Dedifferentiated amniotic fluid mesenchymal stem cell (primary cell): ENCODE results near the gene ARF3.
A peak's percentile ranks its signal among the peaks of the same experiment; 100 is the strongest.

ENCODE experiments used
- DNase-seq: peaks from one replicate; pipeline ENCODE4 v3.0.0-alpha.2; 2016; ENCODE audit errors: extremely low spot score

The ARF3 gene

GRCh38 chr12:48981757-48982157 lies 24.5 kb upstream of the ARF3 start:
- DNase-seq = no peak

GRCh38 chr12:48980953-48981756 lies 23.9 kb upstream of the ARF3 start:
- no peak for DNase-seq

GRCh38 chr12:48980389-48980952 lies 23.2 kb upstream of the ARF3 start:
- DNase-seq = no peak

GRCh38 chr12:48979602-48980388 lies 22.5 kb upstream of the ARF3 start:
- no peak for DNase-seq

- DNase-seq = no peak
These were observed 21.7 kb upstream of the ARF3 start for GRCh38 chr12:48978741-48979601.

- DNase-seq = no peak
These were observed 21.0 kb upstream of the ARF3 start, which contains the start of gene WNT1 for GRCh38 chr12:48978291-48978740. TSS of gene WNT1 (plus strand) at chr12:48978322. CDS start at chr12:48978651, 329 bp downstream.

GRCh38 chr12:48977290-48978281 lies 20.3 kb upstream of the ARF3 start:
- peak; percentile 22 for DNase-seq

GRCh38 chr12:48973941-48974673 lies 16.8 kb upstream of the ARF3 start:
- DNase-seq = no peak

GRCh38 chr12:48973531-48973930 lies 16.2 kb upstream of the ARF3 start:
- no peak for DNase-seq

- no peak for DNase-seq
These were observed 15.7 kb upstream of the ARF3 start for GRCh38 chr12:48972952-48973483.

GRCh38 chr12:48972213-48972951 lies 15.1 kb upstream of the ARF3 start:
- no peak for DNase-seq

GRCh38 chr12:48970702-48971334 lies 13.5 kb upstream of the ARF3 start:
- no peak for DNase-seq

- no peak for DNase-seq
These were observed 12.8 kb upstream of the ARF3 start for GRCh38 chr12:48969833-48970701.

- DNase-seq = no peak
These were observed 12.0 kb upstream of the ARF3 start for GRCh38 chr12:48969160-48969771.

- DNase-seq = no peak
These were observed 11.2 kb upstream of the ARF3 start for GRCh38 chr12:48968467-48968866.

GRCh38 chr12:48967991-48968390 lies 10.7 kb upstream of the ARF3 start:
- no peak for DNase-seq
